Neural progenitor cell (in vitro differentiated cells): Measurements from ENCODE around the gene PSTPIP1. TPM values are rescaled to one million over a fixed set of nuclear protein-coding genes. Genes with fewer than 3 reads are reported as not detected.

ENCODE experiments used
- DNase-seq: peaks from one replicate; pipeline ENCODE4 v3.0.0-alpha.2; 2016; ENCODE audit warnings: low spot score
- H2AFZ ChIP-seq: fragments of 200-600 bp; sonication (generic); replicated peaks from 2 replicates; pipeline ENCODE4 v1.6.1; 2016; ENCODE audit warnings: antibody characterized with exemption
- H3F3A ChIP-seq: fragments of 200-600 bp; sonication (generic); 2 replicates; pipeline ENCODE4 v1.6.1; 2016; ENCODE audit warnings: antibody characterized with exemption, low read depth
- H3K27ac ChIP-seq: fragments of 200-600 bp; sonication (generic); 2 replicates; pipeline ENCODE4 v1.5.1; 2016; ENCODE audit warnings: mild to moderate bottlenecking
- H3K27me3 ChIP-seq: fragments of 200-600 bp; sonication (generic); 2 replicates; pipeline ENCODE4 v1.6.1; 2016; ENCODE audit warnings: mild to moderate bottlenecking, moderate library complexity
- H3K36me3 ChIP-seq: fragments of 200-600 bp; sonication (generic); 2 replicates; pipeline ENCODE4 v1.5.1; 2016
- H3K4me1 ChIP-seq: fragments of 200-600 bp; sonication (generic); 2 replicates; pipeline ENCODE4 v1.6.1; 2016; ENCODE audit warnings: mixed run types
- H3K4me2 ChIP-seq: fragments of 200-600 bp; sonication (generic); 2 replicates; pipeline ENCODE4 v1.6.1; 2016
- H3K4me3 ChIP-seq: fragments of 200-600 bp; sonication (generic); 2 replicates; pipeline ENCODE4 v1.5.1; 2016
- H3K79me2 ChIP-seq: fragments of 200-600 bp; sonication (generic); 2 replicates; pipeline ENCODE4 v1.6.1; 2016; ENCODE audit warnings: low read depth
- H3K9ac ChIP-seq: fragments of 200-600 bp; sonication (generic); 2 replicates; pipeline ENCODE4 v1.6.1; 2016
- H3K9me3 ChIP-seq: fragments of 200-600 bp; sonication (generic); 2 replicates; pipeline ENCODE4 v1.5.1; 2016; ENCODE audit warnings: low read depth
- H4K20me1 ChIP-seq: fragments of 200-600 bp; sonication (generic); 2 replicates; pipeline ENCODE4 v1.6.1; 2016; ENCODE audit warnings: low read depth
- H3K27ac Mint-ChIP-seq: 3 replicates; pipeline ENCODE4 v1.8.0; 2021; ENCODE audit warnings: mixed read lengths
- H3K27me3 Mint-ChIP-seq: 2 replicates; pipeline ENCODE4 v1.8.0; 2022; ENCODE audit warnings: low read depth, mild to moderate bottlenecking, inconsistent platforms, moderate library complexity, mixed read lengths; ENCODE audit not compliant: insufficient read depth
- H3K36me3 Mint-ChIP-seq: 3 replicates; pipeline ENCODE4 v1.8.0; 2021; ENCODE audit warnings: mixed read lengths
- H3K4me1 Mint-ChIP-seq: 3 replicates; pipeline ENCODE4 v1.8.0; 2021; ENCODE audit warnings: mixed read lengths
- H3K4me3 Mint-ChIP-seq: 3 replicates; pipeline ENCODE4 v1.8.0; 2021; ENCODE audit warnings: mild to moderate bottlenecking, moderate library complexity, mixed read lengths
- H3K9me3 Mint-ChIP-seq: 3 replicates; pipeline ENCODE4 v1.8.0; 2020; ENCODE audit warnings: mixed read lengths
- EZH2 ChIP-seq: fragments of 200-600 bp; sonication (generic); IDR thresholded peaks from 2 replicates; pipeline ENCODE4 v1.6.1; 2017; ENCODE audit warnings: antibody characterized with exemption, mild to moderate bottlenecking, moderate library complexity
- EZH2phosphoT487 ChIP-seq: fragments of 200-600 bp; sonication (generic); IDR thresholded peaks from 2 replicates; pipeline ENCODE4 v1.6.1; 2017; ENCODE audit warnings: antibody characterized with exemption
- total RNA-seq: library from RNA; depleted of rRNA; stranded (reverse); fragments of >200 nt; gene quantifications from 2 replicates; pipeline ENCODE4 v1.2.3, GENCODE V29; 2015; ENCODE audit warnings: low replicate concordance
- TF ChIP-seq, protein P1 (sequence below): fragments of 200-600 bp; sonication (generic); IDR thresholded peaks from 2 replicates; pipeline ENCODE4 v1.5.1; 2017; ENCODE audit warnings: antibody characterized with exemption, mild to moderate bottlenecking

Gene PSTPIP1
- total RNA-seq, 1 donor from 2014 or later, result 0.19 TPM

DNA sequence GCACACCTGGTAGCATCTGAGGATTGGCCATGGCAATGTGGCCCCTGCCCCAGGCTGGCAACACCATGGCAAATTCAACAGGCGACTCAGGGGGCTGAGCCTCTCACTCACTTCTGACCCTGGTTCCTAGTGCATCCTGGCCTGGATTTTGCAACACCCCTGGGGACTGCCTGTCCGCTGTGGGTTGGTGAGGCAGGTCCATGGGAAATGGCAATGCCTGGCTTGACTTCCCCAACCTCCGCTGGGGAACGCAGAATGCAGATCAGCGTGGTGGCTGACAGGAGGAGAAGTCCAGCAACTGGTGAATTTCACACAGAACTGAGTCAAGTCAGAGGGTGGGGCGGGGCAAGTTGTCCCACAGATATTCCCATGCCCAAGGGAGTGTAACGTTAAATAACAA, 3.9 kb upstream of the PSTPIP1 start:
- no peak overlapping the region for H3K27ac Mint-ChIP-seq
- Histone ChIP-seq H3F3A (no peaks in the 10 kb centered on the region), H3K79me2 (no peaks in the 10 kb centered on the region), H3K9ac (no peak overlapping the region), H3K9me3 (no peaks in the 10 kb centered on the region), H3K4me3 (no peak overlapping the region), H3K4me2 (no peak overlapping the region), H3K36me3 (no peaks in the 10 kb centered on the region), H3K27me3 (no peaks in the 10 kb centered on the region), H4K20me1 (no peaks in the 10 kb centered on the region), H3K27ac (no peak overlapping the region), H2AFZ (no peak overlapping the region), H3K4me1 (peaks cover 3% of the 10 kb centered on the region)
- H3K36me3 Mint-ChIP-seq, result no peaks in the 10 kb centered on the region
- peaks cover 8% of the 10 kb centered on the region for H3K27me3 Mint-ChIP-seq
- H3K4me1 Mint-ChIP-seq, result peaks cover 9% of the 10 kb centered on the region
- no peak overlapping the region for H3K4me3 Mint-ChIP-seq
- no peaks in the 10 kb centered on the region for H3K9me3 Mint-ChIP-seq
- no peak for DNase-seq
- TF ChIP-seq, protein P1, sequence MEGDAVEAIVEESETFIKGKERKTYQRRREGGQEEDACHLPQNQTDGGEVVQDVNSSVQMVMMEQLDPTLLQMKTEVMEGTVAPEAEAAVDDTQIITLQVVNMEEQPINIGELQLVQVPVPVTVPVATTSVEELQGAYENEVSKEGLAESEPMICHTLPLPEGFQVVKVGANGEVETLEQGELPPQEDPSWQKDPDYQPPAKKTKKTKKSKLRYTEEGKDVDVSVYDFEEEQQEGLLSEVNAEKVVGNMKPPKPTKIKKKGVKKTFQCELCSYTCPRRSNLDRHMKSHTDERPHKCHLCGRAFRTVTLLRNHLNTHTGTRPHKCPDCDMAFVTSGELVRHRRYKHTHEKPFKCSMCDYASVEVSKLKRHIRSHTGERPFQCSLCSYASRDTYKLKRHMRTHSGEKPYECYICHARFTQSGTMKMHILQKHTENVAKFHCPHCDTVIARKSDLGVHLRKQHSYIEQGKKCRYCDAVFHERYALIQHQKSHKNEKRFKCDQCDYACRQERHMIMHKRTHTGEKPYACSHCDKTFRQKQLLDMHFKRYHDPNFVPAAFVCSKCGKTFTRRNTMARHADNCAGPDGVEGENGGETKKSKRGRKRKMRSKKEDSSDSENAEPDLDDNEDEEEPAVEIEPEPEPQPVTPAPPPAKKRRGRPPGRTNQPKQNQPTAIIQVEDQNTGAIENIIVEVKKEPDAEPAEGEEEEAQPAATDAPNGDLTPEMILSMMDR, result no peak
- TF ChIP-seq EZH2, result no peak
- TF ChIP-seq EZH2phosphoT487, result no peak

DNA sequence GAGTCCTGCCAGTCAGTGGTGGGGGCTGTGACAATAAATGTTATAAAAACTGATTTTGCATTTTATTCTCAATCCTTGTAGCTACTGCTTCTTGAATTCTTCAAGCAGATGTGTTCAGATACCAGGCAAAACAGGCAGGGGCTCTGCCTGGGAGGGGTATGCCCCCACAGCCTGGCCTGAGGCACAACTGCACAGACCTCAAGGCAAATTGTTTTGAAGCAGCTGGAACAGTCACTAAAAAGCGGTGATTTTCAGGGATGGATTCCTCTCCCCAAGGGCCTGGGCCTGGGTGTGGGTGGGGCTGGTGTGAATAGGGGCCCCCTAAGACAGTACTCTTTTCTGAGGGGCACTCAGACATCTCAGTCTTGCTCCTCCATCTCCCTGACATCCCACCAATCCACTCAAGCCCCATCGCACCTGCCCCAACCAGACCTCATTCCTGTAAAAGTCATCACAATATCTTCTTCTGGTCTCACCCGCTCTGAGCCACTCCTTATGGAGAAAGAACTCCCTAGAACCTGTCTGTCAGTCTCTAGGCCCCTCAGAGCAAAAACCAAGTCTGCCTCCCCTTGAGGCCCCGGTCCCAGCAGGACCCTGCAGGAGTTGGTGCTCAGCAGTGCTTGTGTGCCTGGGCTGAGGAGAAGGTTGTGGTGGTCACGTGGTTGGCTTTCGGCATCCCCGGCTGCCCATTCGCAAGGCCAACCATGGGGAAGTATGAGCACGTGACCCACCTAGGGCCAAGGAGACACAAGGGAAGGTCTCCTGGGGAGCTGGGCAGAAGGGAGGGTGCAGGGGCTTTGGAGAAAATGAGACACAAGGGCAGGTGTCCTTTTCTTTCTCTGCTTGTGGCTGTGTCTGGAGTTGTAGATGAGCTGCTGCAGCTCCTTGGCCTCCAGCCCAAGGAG, 2.9 kb upstream of the PSTPIP1 start:
- Histone ChIP-seq H3K9me3 (no peaks in the 10 kb centered on the region), H3F3A (no peaks in the 10 kb centered on the region), H3K27ac (no peak overlapping the region), H3K4me3 (no peak overlapping the region), H3K27me3 (no peaks in the 10 kb centered on the region), H3K79me2 (no peaks in the 10 kb centered on the region), H3K9ac (no peak overlapping the region), H2AFZ (no peak overlapping the region), H3K36me3 (no peaks in the 10 kb centered on the region), H3K4me1 (peaks cover 3% of the 10 kb centered on the region), H3K4me2 (no peak overlapping the region), H4K20me1 (no peaks in the 10 kb centered on the region)
- TF ChIP-seq EZH2 (no peak), EZH2phosphoT487 (no peak)
- TF ChIP-seq, protein P1, result no peak
- Mint-ChIP-seq H3K27me3 (peaks cover 8% of the 10 kb centered on the region), H3K4me1 (peaks cover 9% of the 10 kb centered on the region), H3K27ac (no peak overlapping the region), H3K9me3 (no peaks in the 10 kb centered on the region), H3K36me3 (no peaks in the 10 kb centered on the region), H3K4me3 (no peak overlapping the region)
- DNase-seq, result no peak

DNA sequence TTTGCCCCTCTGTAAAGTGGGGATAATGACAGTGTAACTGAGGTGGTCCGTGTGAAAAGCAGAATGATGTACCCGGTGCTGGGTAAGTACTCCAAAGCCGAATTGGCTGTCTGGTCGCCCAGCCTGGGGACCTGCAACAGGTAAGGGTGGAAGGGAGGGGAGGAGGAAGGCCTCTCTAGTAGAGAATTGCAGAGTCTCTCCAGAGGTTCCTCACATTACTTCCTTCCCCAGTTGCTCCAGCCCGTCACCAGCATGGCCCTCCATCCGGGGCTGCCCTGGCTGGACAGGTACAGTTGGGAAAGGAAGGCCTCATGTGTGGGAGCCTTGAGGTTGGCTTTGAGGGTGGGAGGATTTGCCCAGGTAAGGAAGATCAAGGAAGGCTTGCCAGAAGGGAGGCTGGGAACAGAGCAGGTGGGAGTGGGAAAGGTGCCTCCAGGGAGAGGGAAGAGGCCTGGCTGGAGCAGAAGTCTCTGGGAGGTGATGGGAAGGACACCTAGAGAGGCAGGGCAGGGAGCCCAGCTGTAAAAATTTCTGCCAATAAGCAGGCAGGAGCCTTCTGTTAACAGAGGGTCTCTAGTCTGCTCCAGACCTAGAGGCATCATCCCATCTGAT, 1.7 kb upstream of the PSTPIP1 start:
- Histone ChIP-seq H3K27ac (no peak overlapping the region), H3K9me3 (no peaks in the 10 kb centered on the region), H3K4me1 (peaks cover 3% of the 10 kb centered on the region), H3K36me3 (no peaks in the 10 kb centered on the region), H3K27me3 (no peaks in the 10 kb centered on the region), H3K79me2 (no peaks in the 10 kb centered on the region), H3K4me3 (no peak overlapping the region), H3K4me2 (no peak overlapping the region), H3F3A (no peaks in the 10 kb centered on the region), H3K9ac (no peak overlapping the region), H4K20me1 (no peaks in the 10 kb centered on the region), H2AFZ (no peak overlapping the region)
- no peak for TF ChIP-seq EZH2
- TF ChIP-seq EZH2phosphoT487, result no peak
- TF ChIP-seq, protein P1, result no peak
- Mint-ChIP-seq H3K4me3 (no peak overlapping the region), H3K4me1 (peaks cover 12% of the 10 kb centered on the region), H3K27me3 (peaks cover 8% of the 10 kb centered on the region), H3K27ac (peak overlapping the region; percentile 60), H3K9me3 (no peaks in the 10 kb centered on the region), H3K36me3 (no peaks in the 10 kb centered on the region)
- no peak for DNase-seq
